OCI-LY1 (cell line): ENCODE data around the gene MBD5.
"Not testable (repeated sequence)": the region's sequence is repeated elsewhere in the genome, so short reads cannot be mapped to it uniquely, and the experiment has no call there.

Experiments used
- H2AFZ ChIP-seq: fragments of 200-600 bp; sonication (generic), shearing (Covaris generic); 2 replicates; pipeline ENCODE4 v1.6.0; 2014; ENCODE audit warnings: antibody characterized with exemption, mild to moderate bottlenecking, low read length
- H3F3A ChIP-seq: fragments of 200-600 bp; sonication (generic), shearing (Covaris generic); 2 replicates; pipeline ENCODE4 v1.6.0; 2014; ENCODE audit warnings: mild to moderate bottlenecking, antibody characterized with exemption, low read length, moderate library complexity; ENCODE audit not compliant: insufficient read depth
- H3K27ac ChIP-seq: fragments of 200-600 bp; sonication (generic); 2 replicates; pipeline ENCODE4 v1.5.1; 2014; ENCODE audit warnings: low read length, mixed run types, mild to moderate bottlenecking, low read depth; ENCODE audit not compliant: poor library complexity, severe bottlenecking
- H3K27me3 ChIP-seq: fragments of 200-600 bp; sonication (generic); 2 replicates; pipeline ENCODE4 v1.6.0; 2014; ENCODE audit warnings: antibody characterized with exemption, mild to moderate bottlenecking, low read length, moderate library complexity; ENCODE audit not compliant: insufficient read depth
- H3K36me3 ChIP-seq: fragments of 200-600 bp; sonication (generic); 2 replicates; pipeline ENCODE4 v1.6.1; 2014; ENCODE audit warnings: mild to moderate bottlenecking, antibody characterized with exemption, low read length, moderate library complexity, mixed read lengths; ENCODE audit not compliant: insufficient read depth
- H3K4me1 ChIP-seq: fragments of 200-600 bp; sonication (generic); 2 replicates; pipeline ENCODE4 v1.5.1; 2014; ENCODE audit warnings: mild to moderate bottlenecking, low read length, moderate library complexity; ENCODE audit not compliant: insufficient read depth, severe bottlenecking
- H3K4me2 ChIP-seq: fragments of 200-600 bp; sonication (generic), shearing (Covaris generic); 2 replicates; pipeline ENCODE4 v1.6.1; 2014; ENCODE audit warnings: low read length
- H3K4me3 ChIP-seq: fragments of 200-600 bp; sonication (generic); 2 replicates; pipeline ENCODE4 v1.5.1; 2014; ENCODE audit warnings: low read length, low read depth, mild to moderate bottlenecking, mixed read lengths; ENCODE audit not compliant: poor library complexity, severe bottlenecking
- H3K79me2 ChIP-seq: fragments of 200-600 bp; shearing (Covaris generic); 2 replicates; pipeline ENCODE4 v1.6.1; 2016; ENCODE audit warnings: mixed run types, low read length, mixed read lengths; ENCODE audit not compliant: insufficient read depth
- H3K9ac ChIP-seq: fragments of 200-600 bp; sonication (generic), shearing (Covaris generic); 2 replicates; pipeline ENCODE4 v1.6.1; 2014; ENCODE audit warnings: mild to moderate bottlenecking, low read length, mixed read lengths
- H3K9me2 ChIP-seq: fragments of 200-600 bp; sonication (generic), shearing (Covaris generic); 2 replicates; pipeline ENCODE4 v1.6.1; 2014; ENCODE audit warnings: low read depth, mild to moderate bottlenecking, low read length, mixed read lengths
- H3K9me3 ChIP-seq: fragments of 200-600 bp; shearing (Covaris generic); 2 replicates; pipeline ENCODE4 v1.6.1; 2014; ENCODE audit warnings: low read length, mixed read lengths
- H4K20me1 ChIP-seq: fragments of 200-600 bp; sonication (generic), shearing (Covaris generic); 2 replicates; pipeline ENCODE4 v1.6.0; 2016; ENCODE audit warnings: mild to moderate bottlenecking, low read length; ENCODE audit not compliant: insufficient read depth
- EZH2 ChIP-seq: fragments of 200-600 bp; sonication (generic), shearing (Covaris generic); IDR thresholded peaks from 2 replicates; pipeline ENCODE4 v1.8.0; 2017; ENCODE audit warnings: borderline replicate concordance, mixed run types, mild to moderate bottlenecking, antibody characterized with exemption, low read length, moderate library complexity, mixed read lengths
- TF ChIP-seq, protein P1 (sequence below): fragments of 200-600 bp; sonication (generic), shearing (Covaris generic); IDR thresholded peaks from 2 replicates; pipeline ENCODE4 v1.5.1; 2017; ENCODE audit warnings: mild to moderate bottlenecking, antibody characterized with exemption, low read length, moderate library complexity, mixed read lengths

Gene MBD5

DNA sequence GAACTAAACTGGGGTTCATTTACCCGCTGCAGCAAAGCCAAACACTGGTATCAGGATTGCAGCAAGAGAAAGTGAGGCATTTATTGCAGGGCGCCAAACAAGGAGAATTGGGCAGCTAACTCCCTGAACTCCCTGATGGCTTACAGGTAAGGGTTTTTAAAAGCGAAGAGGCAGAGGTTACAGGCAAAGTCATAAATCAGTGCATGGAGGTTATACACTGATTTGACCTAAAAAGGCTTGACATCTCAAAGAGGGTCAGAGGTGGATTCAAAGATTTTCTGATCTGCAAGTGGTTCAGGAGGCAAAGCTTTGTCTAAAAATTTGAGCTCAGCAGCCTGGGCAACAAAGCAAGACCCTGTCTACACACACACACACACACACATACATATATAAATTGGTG lies 520.9 kb downstream of the MBD5 start:
- H3K27ac ChIP-seq, result no peak overlapping the region
- no peak overlapping the region for H2AFZ ChIP-seq
- H3K4me3 ChIP-seq, result no peak overlapping the region
- no peak overlapping the region for H3K4me2 ChIP-seq
- TF ChIP-seq, protein P1, sequence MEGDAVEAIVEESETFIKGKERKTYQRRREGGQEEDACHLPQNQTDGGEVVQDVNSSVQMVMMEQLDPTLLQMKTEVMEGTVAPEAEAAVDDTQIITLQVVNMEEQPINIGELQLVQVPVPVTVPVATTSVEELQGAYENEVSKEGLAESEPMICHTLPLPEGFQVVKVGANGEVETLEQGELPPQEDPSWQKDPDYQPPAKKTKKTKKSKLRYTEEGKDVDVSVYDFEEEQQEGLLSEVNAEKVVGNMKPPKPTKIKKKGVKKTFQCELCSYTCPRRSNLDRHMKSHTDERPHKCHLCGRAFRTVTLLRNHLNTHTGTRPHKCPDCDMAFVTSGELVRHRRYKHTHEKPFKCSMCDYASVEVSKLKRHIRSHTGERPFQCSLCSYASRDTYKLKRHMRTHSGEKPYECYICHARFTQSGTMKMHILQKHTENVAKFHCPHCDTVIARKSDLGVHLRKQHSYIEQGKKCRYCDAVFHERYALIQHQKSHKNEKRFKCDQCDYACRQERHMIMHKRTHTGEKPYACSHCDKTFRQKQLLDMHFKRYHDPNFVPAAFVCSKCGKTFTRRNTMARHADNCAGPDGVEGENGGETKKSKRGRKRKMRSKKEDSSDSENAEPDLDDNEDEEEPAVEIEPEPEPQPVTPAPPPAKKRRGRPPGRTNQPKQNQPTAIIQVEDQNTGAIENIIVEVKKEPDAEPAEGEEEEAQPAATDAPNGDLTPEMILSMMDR, result no peak
- no peak for TF ChIP-seq EZH2
- H3K27me3 ChIP-seq, result no peaks in the 10 kb centered on the region; the same call in 1 of the 2 replicates
- no peaks in the 10 kb centered on the region for H3K4me1 ChIP-seq
- no peaks in the 10 kb centered on the region for H3K36me3 ChIP-seq
- H4K20me1 ChIP-seq, result no peaks in the 10 kb centered on the region
- H3F3A ChIP-seq, result no peaks in the 10 kb centered on the region
- no peak overlapping the region for H3K9ac ChIP-seq
- H3K9me3 ChIP-seq, result no peaks in the 10 kb centered on the region
- H3K9me2 ChIP-seq, result no peaks in the 10 kb centered on the region
- no peaks in the 10 kb centered on the region for H3K79me2 ChIP-seq

DNA sequence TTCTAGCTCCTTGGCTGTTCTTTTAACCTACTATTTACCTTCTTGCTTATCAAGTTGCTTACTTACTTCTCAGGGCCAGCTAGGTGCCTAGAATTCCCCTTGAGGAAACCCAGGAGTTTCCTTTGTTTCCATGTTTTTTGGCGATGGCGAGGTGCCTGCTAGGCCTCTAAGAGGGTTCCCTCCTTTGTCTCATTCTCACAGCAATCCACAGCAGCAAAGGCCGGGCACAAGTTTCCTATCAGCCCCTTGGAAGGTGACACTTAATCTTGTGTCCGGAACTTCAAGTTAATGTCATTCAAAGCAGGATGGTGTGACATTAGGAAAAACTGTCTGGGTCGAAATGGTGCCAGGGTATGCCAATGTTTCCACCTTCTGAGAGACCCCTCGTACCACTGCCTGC lies 521.7 kb downstream of the MBD5 start:
- Histone ChIP-seq H4K20me1 (no peaks in the 10 kb centered on the region), H3K4me1 (no peaks in the 10 kb centered on the region), H3K4me3 (no peak overlapping the region), H2AFZ (no peak overlapping the region), H3K4me2 (no peak overlapping the region), H3K27me3 (no peaks in the 10 kb centered on the region; the same call in 1 of the 2 replicates), H3K79me2 (no peaks in the 10 kb centered on the region), H3K9ac (no peak overlapping the region), H3K9me3 (no peaks in the 10 kb centered on the region), H3F3A (no peaks in the 10 kb centered on the region), H3K27ac (no peak overlapping the region), H3K36me3 (no peaks in the 10 kb centered on the region), H3K9me2 (no peaks in the 10 kb centered on the region)
- TF ChIP-seq EZH2, result no peak
- TF ChIP-seq, protein P1, result no peak

DNA sequence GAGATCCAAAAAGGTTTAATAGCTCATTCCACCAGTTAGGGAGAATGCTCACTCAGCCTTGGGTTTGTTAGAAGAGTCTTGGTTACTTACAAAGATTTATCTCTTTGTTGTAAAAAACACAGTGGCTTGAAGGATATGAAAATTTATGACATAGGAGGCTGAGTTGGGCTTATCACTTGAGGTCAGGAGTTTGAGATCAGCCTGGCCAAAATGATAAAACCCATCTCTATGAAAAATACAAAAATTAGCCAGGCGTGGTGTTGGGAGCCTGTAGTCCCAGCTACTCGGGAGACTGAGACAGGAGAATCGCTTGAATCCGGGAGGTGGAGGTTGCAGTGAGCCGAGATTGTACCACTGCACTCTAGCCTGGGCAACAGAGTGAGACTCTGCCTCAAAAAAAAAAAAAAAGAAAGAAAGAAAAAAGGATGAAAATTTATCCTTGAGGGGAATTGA lies 522.2 kb downstream of the MBD5 start:
- not testable (repeated sequence) for H3K27me3 ChIP-seq, H3K4me3 ChIP-seq, H3F3A ChIP-seq, H3K9me3 ChIP-seq, H3K9me2 ChIP-seq, H4K20me1 ChIP-seq, H3K79me2 ChIP-seq, H3K27ac ChIP-seq, H3K4me1 ChIP-seq, H3K9ac ChIP-seq, H2AFZ ChIP-seq, H3K36me3 ChIP-seq, H3K4me2 ChIP-seq

DNA sequence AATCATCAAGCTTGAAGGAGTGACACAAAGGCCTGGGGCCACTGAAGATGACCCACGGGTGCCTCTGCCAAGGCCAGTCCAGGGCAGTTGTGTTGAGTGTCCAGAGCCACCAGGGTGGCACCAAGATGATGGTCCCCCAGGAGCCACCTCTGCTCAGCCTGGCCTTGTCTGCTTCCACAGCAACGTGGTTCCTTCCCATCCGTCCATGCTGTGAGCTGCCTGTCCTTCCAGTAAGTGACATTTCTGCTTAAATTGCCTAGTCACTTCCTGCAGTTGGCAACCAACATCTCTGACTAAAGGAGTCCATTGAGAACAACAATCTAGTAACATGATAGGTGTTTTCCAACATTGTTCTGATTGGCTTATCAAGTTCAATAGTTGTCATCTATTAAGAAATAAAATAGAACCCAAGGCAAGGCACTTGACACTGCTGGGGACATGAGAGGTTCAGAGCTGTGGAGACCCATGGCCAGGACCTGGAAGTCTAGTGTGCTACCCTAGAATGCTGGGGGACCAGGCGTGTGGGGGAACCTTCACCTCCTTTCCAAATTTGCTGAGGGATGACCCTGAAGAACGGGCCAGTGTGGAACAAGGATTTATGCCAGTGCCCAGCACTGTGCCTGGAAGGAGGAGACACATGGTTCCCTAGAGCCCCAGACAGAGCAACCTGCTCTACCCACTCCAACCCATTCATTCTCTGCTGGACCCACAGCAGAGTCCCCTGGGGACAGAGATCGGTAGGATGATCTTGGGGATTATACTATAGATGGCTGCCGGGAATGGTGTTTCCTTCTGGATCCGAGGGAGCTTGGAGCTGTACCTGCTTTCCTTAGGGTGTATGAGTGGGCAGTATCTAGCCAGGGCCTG lies 524.7 kb downstream of the MBD5 start:
- H3K9me3 ChIP-seq, result no peaks in the 10 kb centered on the region
- no peaks in the 10 kb centered on the region for H3F3A ChIP-seq
- H3K9ac ChIP-seq, result no peak overlapping the region
- no peaks in the 10 kb centered on the region for H3K79me2 ChIP-seq
- H3K27me3 ChIP-seq, result no peaks in the 10 kb centered on the region
- TF ChIP-seq, protein P1, result no peak
- no peak for TF ChIP-seq EZH2
- H2AFZ ChIP-seq, result no peak overlapping the region
- no peaks in the 10 kb centered on the region for H4K20me1 ChIP-seq
- H3K4me3 ChIP-seq, result no peak overlapping the region
- H3K36me3 ChIP-seq, result no peaks in the 10 kb centered on the region
- H3K4me1 ChIP-seq, result no peaks in the 10 kb centered on the region
- no peaks in the 10 kb centered on the region for H3K9me2 ChIP-seq
- H3K4me2 ChIP-seq, result no peak overlapping the region
- no peak overlapping the region for H3K27ac ChIP-seq
